ENCODE data around the gene RAB10.
"Not testable (repeated sequence)": the region's sequence is repeated elsewhere in the genome, so short reads cannot be mapped to it uniquely, and the experiment has no call there.

The RAB10 gene

DNA sequence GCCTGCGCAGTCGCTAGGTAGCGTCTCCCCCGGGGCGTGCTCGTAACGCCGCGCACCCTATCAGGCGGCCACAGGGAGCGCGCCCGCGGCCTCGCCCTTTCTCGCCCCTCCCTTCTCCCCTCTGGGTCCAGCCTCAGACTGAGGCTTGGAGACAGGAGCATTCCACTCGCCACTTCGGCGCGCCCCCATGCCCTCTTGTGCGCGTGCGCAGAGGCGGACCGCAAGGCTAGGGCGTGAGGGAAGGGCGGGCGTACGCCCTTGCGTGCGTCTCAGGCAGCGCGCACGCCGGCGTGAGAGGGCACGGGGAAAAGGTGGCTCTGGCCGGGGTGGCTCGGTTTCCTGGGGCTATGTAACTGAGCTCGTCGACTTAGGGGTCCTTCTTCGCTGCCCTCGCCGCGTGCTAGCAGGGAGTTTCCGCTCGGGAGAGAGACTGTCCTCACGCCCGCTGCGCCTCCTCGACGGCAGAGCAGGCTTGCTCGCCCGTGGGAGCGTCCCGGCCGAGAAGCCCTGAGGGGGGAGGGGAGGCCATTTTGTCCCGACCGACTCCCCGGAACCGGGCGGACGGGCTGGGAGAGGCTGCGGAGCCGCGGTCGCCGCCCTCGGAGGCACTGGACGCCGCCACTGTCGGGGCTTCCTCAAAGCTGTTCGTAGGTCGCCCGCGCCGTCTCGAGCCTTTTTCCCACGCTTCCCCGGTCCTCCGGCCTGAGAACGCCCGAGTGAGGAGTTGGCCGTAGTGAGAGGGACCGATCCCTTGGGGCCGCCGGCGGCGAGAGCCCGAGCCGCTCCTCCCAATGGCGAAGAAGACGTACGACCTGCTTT lies at the start of gene RAB10:
Gene RAB10, plus strand, starts transcription at position 267 of the 819 bp plus-strand sequence. Its CDS starts 525 bp downstream, at position 792.
- FAIRE-seq, result no peak

DNA sequence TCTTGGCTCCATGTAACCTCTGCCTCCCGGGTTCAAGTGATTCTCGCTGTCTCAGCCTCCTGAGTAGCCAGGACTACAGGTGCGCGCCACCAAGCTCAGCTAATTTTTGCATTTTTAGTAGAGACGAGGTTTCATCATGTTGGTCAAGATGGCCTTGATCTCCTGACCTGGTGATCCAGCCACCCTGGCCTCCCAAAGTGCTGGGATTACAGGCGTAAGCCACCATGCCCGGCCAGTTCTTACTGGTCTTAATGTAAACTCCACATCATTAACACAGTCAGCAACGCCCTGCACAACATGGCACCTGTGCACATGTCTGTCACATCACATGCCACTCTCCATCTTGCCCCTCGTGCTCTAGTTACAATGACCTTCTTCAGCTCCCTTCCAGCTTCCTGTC lies 45.8 kb upstream of the RAB10 start:
- FAIRE-seq, result no peak

DNA sequence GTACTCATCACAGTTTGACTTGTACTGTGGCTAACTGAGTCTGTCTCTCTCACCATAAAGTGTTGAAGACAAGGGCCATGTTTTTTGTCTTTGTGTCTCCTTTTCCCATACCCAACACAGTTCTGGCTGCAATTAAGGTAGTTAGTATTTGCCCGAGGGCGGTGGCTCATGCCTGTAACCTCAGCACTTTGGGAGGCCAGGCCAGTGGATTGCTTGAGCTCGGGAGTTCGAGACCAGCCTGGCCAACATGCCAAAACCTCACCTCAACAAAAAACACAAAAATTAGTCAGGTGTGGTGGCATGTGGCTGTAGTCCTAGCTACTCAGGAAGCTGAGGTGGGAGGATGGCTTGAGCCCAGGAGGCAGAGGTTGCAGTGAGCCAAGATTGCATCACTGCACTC lies 44.7 kb upstream of the RAB10 start:
- no peak for FAIRE-seq

DNA sequence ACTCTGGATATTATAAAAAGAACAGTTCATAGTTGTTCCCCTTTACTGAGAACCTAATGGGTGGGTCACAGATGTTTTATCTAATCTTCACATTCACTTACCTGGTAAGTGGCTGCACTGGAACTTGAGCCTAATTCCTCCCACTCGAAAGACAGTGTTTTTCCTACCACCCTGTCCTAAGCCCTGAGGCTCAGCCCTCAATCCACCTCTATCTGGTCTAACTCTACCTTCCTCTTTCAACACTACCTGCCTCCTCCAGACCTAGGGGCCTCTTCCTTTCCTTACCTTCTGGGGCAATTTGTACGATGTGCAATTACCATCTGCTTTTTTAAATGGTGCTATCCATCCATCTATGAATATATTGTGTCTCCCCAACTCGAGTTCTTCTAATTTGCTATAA lies 41.9 kb upstream of the RAB10 start:
- no peak for FAIRE-seq

DNA sequence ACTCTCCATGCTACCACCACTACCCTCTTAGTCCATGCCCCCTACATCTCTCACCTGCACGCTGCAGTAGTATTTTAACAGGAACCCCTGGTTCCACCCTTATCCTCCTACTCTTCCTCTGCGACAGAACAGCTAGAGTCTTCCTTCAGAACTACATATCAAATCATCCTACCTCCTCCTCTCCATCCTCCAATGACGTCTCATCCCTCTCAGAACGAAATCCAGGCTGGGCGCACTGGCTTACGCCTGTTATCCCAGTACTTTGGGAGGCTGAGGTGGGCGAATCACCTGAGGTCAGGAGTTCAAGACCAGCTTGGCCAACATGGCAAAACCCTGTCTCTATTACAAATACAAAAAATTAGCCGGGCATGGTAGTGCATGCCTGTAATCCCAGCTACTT lies 41.3 kb upstream of the RAB10 start:
- FAIRE-seq, result no peak

DNA sequence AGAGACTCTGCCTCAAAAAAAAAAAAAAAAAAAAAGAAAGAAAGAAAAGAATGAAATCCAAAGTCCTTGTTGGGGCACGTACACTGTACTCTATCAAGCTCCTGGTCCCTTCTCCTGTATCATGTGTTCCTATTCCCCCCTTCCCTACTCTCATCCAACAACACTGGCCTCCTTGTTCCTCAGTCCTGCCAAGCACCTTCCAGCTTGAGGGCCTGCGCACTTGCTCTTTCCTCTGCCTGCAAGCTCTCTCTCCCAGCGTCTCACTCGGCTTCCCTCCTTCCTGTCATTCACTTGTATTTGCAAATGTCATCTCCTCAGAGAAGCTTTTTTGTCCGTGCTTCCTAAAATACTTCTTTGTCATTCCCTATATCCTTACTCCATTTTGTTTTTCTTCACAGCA lies 40.8 kb upstream of the RAB10 start:
- FAIRE-seq, result no peak

DNA sequence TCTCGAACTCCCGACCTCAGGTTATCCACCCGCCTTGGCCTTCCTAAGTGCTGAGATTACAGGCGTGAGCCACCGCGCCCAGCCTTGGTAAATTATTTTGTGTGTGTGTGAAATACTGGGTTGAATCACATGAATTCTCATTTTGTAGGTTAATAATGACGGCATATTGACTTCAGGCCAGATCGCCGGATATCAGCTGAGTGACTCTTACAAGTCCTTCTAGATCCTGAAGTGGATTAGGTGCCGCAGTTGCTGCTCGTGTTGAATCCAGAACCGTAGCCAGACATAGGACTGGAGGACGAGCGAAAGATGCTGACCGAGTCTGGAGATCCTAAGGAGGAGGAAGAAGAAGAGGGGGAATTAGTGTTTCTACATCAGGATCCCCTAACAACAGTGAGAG lies 39.4 kb upstream of the RAB10 start:
- no peak for FAIRE-seq

DNA sequence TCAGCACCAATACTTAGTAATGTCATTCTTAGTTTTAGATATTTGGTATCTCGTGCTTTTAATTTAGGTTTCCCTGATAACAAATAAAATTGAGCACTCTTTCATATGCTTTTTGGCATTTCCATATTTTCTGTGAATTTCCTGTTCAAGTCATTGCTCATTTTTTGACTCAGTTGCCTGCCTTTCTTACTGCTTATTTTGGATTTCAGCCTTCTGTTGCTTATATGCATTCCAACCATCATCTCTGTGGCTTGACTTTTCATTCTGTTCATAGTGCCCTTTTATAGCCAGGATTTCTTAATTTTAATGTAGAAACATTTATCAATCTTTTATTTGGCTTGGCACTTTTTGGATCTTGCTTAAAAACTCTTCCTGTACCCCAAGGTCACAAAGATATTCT lies 37.0 kb upstream of the RAB10 start:
- FAIRE-seq, result no peak

DNA sequence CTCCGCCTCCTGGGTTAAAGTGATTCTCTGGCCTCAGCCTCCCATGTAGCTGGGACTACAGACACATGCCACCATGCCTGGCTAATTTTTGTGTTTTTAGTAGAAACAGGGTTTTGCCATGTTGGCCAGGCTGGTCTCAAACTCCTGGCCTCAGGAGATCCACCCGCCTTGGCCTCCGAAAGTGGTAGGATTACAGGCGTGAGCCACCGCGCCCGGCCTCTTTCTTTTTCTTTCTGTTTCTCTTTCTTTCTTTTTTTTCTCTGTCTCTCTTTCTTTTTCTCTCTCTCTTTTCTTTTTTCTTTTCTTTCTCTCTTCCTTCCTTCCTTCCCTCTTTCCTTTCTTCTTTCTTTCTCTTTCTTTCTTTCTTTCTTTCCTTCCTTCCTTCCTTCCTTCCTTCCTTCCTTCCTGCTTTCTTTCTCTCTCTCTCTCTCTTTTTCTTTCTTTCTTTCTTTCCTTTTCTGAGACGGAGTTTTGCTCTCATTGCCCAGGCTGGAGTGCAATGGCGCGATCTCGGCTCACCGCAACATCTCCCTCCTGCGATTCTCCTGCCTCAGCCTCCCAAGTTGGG lies 35.0 kb upstream of the RAB10 start:
- FAIRE-seq, result not testable (repeated sequence)

DNA sequence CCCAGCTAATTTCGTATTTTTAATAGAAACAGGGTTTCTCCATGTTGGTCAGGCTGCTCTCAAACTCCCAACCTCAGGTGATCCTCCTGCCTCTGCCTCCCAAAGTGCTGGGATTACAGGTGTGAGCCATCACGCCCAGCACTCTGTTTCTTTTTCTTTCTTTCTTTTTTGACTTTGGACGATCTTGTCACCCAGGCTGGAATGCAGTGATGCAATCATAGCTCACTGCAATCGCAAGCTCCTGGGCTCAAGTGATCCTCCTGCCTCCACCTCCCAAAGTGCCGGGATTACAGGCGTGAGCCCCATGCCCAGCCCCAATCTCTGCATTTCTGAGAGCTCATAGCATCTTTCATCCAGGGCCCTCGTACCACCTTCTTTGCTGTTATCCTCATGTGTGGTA lies 34.5 kb upstream of the RAB10 start:
- not testable (repeated sequence) for FAIRE-seq

DNA sequence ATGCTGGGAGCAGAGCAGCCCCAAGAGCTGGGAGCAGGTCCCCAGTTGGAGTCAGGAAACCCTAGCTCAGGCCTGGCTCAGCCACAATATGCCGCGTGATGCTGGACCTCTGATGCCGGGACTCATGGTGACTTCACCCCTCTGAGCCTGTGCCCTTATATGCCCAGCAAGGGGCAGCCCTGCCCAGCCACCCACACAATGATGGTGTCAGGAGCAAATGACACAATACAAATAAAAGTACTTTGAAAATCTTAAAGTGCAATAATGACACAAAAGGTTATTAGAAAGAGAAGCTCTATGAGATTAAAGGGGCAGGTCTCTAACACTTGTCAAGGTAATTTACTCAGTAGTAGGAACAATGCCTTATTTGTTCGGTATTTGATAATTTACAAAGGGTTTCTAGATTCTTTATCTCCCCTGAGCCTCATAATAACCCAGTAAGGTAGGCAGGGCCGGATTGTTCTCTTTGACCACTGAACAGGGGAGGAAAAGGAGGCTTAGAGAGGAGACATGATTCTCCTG lies 33.3 kb upstream of the RAB10 start:
- no peak for FAIRE-seq

DNA sequence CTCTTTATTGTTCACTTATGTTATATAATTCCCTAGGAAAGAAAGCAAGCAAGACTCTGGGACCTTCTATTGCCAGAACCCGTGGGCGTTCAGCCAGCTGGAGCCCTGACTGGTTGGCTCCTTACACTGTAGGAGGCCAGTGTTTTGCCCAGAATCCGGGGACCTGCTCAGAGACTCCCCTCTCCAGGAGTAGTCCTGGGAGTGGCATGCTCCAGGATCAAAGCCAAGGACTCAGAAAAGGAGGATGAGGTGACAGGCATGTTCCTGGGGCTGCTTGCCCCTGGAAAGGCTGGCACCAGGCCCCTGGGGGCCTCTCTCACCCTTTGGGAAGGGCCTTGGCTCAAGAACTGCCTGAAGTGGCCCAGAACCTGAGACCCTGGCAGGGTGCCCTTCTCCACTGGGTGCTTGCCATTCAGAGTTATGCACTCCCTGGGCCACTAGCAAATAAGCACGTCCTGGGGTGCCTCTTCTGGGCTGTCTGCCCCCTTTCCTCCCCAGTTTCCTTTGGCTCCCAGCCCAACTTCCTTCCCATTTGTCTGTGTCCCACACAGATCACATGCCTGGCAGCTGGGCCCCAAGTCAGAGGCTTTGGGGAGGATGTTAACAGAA lies 32.0 kb upstream of the RAB10 start:
- FAIRE-seq, result no peak

DNA sequence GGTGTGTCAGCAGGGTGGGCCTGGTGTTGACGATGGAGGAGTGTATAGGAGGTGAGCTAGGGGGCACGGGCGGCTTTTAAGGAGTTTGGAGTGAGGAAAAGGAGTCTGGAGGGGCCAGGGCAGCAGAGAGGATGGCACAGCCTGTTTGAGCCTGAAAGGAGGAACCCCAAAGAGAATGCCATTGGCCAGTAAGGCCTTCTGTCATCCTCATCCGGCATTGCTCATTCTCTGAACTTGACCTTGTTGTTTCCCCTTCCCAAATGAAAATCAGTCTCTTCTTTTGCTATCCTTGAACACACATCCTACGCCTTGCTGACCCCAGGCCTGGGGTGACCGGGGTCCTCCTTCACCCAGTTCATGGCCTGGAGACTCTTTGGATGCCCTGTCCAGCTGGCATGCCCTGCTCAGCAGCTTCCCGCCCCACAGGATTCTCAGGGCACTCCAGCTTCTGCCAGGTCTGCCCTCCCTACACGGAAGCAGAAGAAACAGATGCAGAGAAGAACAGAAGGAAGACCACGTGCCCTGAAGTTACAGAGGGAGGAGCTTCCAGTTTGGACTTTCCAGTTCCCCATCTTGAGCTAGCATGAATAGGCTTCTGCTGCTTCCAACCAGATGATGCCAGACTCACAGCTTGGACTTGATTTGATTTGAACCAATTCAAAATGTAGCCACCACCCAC lies 31.1 kb upstream of the RAB10 start:
- FAIRE-seq, result no peak

DNA sequence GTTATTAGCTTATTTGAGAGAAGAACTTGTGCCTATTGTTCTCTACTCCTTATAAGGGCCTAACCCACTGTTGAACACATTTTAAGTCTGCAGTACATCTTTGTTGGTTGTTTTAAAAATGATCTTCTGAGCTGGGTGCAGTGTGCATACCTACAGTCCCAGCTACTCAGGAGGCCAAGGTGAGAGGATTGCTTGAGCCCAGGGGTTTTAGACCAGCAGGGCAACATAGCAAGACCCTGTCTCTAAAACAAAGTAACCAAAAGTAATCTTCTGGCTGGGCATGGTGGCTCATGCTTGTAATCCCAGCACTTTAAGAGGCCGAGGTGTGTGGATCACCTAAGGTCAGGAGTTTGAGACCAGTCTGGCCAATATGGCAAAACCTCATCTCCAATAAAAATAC lies 25.8 kb upstream of the RAB10 start:
- no peak for FAIRE-seq

DNA sequence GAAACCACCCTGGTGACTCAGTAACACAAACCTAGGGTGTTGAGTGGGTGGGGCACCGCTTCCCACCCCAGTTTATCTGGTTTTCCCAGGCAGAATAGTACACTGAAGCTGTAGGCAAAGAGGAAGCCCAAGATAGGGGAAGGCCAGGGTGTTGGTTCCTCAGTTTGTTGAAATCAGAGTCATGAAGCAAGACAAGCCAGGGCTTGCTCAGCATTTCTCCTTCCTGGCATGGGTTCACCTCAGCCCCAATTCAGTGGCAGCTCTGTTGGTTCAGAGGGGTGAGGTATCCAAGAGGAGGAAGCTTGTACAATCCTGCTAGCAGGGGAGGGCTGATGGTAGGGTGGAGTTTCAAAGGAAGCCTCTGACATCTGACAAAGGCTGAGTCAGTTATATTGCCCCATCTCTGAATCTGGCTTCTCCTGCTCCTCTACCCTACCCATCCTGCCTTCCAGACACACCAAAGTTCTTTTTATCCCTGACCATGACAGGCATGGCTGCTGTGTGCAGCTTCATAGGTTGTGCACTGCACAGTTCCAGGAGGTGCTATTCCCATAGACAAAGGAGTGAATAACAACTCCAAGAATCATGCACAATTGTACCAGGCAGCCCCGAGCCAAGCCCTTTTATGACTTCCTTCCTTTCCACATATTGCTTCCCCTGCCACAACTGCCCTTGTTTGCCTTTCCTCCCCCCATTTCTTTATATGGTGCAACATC lies 24.9 kb upstream of the RAB10 start:
- FAIRE-seq, result no peak

DNA sequence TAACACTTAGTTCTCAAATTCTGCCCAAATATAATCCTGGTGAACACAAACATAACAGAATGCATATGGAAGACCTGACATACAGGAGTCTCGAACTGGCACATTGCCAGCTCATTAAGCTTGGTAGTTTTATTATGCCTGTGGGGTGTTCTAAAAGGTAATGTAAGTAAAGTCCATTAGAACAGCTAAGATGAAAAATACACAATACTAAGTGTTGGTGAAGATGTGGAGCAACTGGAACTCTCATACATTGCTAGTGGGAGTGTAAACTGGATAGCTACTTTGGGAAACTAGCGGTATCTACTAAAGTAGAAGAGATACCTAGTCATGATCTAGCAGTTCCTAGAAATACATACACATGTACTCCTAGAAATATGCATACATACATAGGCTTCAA lies 24.3 kb upstream of the RAB10 start:
- no peak for FAIRE-seq

DNA sequence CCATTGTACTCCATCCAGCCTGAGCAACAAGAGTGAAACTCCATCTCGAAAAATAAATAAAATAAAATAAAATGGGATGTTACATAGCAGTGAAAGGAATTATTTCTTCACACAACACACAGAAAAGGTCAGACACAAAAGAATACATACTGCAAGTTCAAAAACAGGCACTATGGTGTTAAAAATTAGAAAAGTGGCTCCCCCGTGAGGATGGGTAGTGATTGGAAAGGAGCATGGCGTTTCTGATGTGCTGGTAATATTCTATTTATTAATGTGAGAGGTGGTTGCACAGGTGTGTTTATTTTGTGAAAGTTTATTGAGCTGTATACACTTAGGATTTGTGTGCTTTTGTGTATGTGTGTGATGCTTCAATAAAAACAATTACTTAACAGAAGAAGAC lies 22.9 kb upstream of the RAB10 start:
- FAIRE-seq, result no peak

DNA sequence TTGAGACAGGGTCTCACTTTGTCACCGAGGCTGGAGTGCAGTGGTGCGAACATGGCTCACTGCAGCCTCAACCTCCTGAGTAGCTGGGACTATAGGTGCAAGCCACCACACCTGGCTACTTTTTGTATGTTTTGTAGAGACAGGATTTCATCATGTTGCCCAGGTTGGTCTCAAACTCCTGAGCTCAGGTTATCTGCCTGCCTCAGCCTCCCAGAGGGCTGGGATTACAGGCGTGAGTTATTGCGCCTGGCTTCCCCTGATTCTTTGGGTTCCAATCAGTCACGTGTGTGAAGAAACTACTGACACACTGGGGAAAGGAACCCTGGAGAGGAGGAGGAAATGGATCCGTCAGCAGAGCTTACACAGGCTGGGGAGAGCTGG lies 22.3 kb upstream of the RAB10 start:
- no peak for FAIRE-seq

DNA sequence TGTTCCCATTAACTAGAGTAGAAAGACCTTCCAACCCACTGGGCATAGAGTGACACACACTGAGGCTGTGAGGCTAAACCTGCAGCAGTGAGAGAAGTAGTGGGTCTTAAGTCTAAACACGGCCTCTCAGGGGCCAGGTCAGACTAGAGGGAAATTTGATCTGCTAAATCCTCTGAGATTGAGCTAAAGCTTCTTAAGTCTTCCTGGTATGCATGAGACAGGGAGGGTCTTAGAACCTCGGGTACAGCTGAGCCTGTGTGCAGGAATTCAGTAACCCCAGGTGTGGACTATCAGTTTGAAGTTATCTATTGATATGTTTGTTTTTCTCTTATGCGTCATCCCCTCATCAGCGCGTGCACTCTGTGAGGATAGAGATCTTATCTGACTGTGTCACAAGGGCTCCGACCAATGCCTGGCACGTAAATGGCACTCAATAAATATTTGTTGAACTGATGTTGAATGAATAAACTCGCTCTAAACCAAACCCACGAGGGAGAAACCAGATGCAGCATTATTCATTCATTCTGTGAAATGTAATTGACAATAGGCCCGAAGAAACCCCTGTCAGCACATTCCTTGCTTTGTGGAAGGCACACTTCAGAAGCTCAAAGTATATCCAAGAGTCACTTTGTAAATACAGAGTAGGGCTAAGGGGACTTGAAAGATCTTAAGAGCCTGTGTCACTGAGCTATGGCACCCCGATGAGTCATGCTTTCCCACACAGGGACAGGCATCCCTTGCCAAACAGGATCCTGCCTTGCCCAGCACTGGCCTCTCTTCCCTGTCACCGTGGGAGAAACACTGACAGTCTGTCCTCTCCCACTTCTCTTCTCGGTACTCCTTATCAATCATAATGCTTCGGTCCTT lies 21.7 kb upstream of the RAB10 start:
- no peak for FAIRE-seq

DNA sequence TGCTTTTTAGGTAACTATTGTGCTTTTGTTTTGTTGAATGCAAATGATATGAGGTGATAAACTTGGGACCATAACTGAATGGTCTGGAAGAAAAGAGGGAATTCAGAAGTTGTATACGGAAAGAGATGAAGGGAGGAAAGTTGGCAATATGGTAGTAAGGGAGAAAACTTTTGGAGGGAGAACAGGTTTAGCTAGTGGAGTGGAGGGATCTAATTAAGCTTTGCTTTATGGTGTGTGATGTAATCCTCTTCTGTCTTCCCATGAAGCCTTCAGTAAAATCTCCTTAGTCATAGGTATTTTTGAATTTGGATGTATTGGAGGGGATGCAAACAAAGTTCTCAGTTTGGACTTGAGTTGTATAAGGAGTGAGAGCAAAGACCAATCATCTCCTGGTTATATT lies 20.2 kb upstream of the RAB10 start:
- no peak for FAIRE-seq

DNA sequence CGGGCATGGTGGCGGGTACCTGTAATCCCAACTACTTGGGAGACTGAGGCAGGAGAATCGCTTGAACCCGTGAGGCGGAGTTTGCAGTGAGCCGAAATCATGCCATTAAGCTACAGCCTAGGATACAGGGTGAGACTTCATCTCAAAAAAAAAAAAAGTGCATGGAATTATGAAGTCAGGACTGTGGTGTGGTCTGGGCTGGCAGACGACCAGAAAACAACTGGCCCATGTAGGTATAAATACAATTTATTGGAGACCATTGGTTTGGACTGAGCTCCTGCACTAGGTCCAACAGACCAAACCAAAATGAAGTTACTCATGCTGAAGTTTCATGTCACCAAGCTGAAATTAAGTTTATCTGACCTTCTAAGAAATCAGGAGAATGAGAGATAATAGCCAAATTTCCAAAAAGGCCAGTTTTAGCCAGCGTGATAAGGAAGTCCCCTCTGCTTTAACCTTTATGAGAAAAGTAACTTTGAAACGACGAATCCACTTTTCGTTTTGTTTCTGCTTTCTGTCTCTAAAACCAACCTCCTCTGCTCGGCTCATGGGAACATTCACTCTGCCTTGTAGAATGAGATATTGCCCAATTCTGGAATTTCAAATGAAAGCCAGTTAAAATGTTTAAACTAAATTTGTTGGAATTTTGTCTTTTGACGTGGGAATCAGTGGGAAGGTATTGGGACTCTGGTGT lies 17.7 kb upstream of the RAB10 start:
- no peak for FAIRE-seq
